Raji (cell line): ENCODE results near the gene CTNNB1.

Experiments used
- POLR2A ChIP-seq: IDR thresholded peaks from 2 replicates; pipeline ENCODE4 v1.6.1; 2011; ENCODE audit warnings: low read depth, low read length, control low read depth; ENCODE audit not compliant: insufficient read depth

The CTNNB1 gene

GRCh38 chr3:41259449-41260062 is 60.3 kb downstream of the CTNNB1 start:
- TF ChIP-seq POLR2A: no peak

GRCh38 chr3:41260063-41260450 is 60.8 kb downstream of the CTNNB1 start:
- no peak for TF ChIP-seq POLR2A

- no peak for TF ChIP-seq POLR2A
Measured at GRCh38 chr3:41265011-41265545, 65.8 kb downstream of the CTNNB1 start.

GRCh38 chr3:41265823-41266273 is 66.5 kb downstream of the CTNNB1 start:
- no peak for TF ChIP-seq POLR2A

- no peak for TF ChIP-seq POLR2A
Measured at GRCh38 chr3:41267975-41268640, 68.8 kb downstream of the CTNNB1 start.

- no peak for TF ChIP-seq POLR2A
Measured at GRCh38 chr3:41272667-41273066, 73.4 kb downstream of the CTNNB1 start.

GRCh38 chr3:41274944-41275668 is 75.8 kb downstream of the CTNNB1 start:
- TF ChIP-seq POLR2A: no peak

GRCh38 chr3:41276191-41276590 is 76.9 kb downstream of the CTNNB1 start:
- TF ChIP-seq POLR2A: no peak

- TF ChIP-seq POLR2A: no peak
Measured at GRCh38 chr3:41277790-41278465, 78.6 kb downstream of the CTNNB1 start.

GRCh38 chr3:41286305-41286704 is 87.0 kb downstream of the CTNNB1 start:
- no peak for TF ChIP-seq POLR2A

- TF ChIP-seq POLR2A: no peak
Measured at GRCh38 chr3:41288785-41289184, 89.5 kb downstream of the CTNNB1 start.
